ENCODE data around the gene STAC. TPM values are rescaled to one million over a fixed set of nuclear protein-coding genes. Genes with fewer than 3 reads are reported as not detected.

Gene STAC
- total RNA-seq, 2 experiments from 2014 or later = not detected

- H3K36me3 Mint-ChIP-seq (ENCODE audit: low read depth) = no peaks in the 10 kb centered on the region
- H3K27me3 Mint-ChIP-seq (ENCODE audit: low read depth) = peaks cover 4% of the 10 kb centered on the region
- no peaks in the 10 kb centered on the region for H3K9me3 Mint-ChIP-seq
- intact Hi-C loops (cut with micrococcal nuclease) = no loop called here
- H3K4me1 Mint-ChIP-seq (ENCODE audit: low read depth) = no peaks in the 10 kb centered on the region
- CTCF ChIA-PET = no interaction called here
- no peak overlapping the region for H3K4me3 Mint-ChIP-seq
- no peak overlapping the region for H3K27ac Mint-ChIP-seq
- DNase-seq = no peak
These were observed 215.2 kb downstream of the STAC start for GRCh38 chr3:36595511-36595910.

GRCh38 chr3:36596419-36596818, 216.1 kb downstream of the STAC start:
- H3K36me3 Mint-ChIP-seq (ENCODE audit: low read depth) = no peaks in the 10 kb centered on the region
- CTCF ChIA-PET = no interaction called here
- H3K4me1 Mint-ChIP-seq (ENCODE audit: low read depth) = no peaks in the 10 kb centered on the region
- no peak overlapping the region for H3K4me3 Mint-ChIP-seq
- peaks cover 7% of the 10 kb centered on the region for H3K27me3 Mint-ChIP-seq (ENCODE audit: low read depth)
- H3K9me3 Mint-ChIP-seq = no peaks in the 10 kb centered on the region
- H3K27ac Mint-ChIP-seq = no peak overlapping the region
- intact Hi-C loops (cut with micrococcal nuclease) = no loop called here
- no peak for DNase-seq

DNA sequence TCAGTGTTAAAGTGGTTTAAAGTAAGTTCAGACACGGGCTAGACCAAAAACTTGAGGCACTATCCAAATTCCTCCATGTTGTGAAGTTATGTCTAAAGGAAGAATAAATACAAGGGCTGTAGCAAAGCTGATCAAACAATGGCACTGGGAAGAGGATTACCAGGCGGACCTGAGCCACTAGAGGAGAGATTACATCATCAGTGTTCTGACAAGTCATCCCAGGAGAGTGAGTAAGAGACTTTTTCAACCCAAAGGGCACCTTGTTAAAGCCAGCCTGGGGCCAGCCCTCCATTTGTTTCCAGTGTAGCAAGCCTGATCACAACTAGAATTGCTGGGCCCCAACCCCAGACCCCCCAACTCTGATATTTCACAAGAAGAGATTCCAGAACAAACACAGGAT, 217.1 kb downstream of the STAC start:
- no peaks in the 10 kb centered on the region for H3K36me3 Mint-ChIP-seq (ENCODE audit: low read depth)
- H3K4me1 Mint-ChIP-seq (ENCODE audit: low read depth) = no peaks in the 10 kb centered on the region
- H3K4me3 Mint-ChIP-seq = no peak overlapping the region
- no peaks in the 10 kb centered on the region for H3K9me3 Mint-ChIP-seq
- no peak for DNase-seq
- CTCF ChIA-PET = interaction anchor here (0.6 kb wide), 1 partner anchor 196 kb away, joined by 3 read pairs; no protein-coding TSS in a partner anchor
- peaks cover 10% of the 10 kb centered on the region for H3K27me3 Mint-ChIP-seq (ENCODE audit: low read depth)
- intact Hi-C loops (cut with micrococcal nuclease) = no loop called here
- no peak overlapping the region for H3K27ac Mint-ChIP-seq
